ENCODE results near the gene MAN2A2. TPM values are rescaled to one million over a fixed set of nuclear protein-coding genes. Genes with fewer than 3 reads are reported as not detected.

The MAN2A2 gene
- polyA plus RNA-seq, 4 donors, result 41.1 to 64.7 (median 54.2) TPM

DNA sequence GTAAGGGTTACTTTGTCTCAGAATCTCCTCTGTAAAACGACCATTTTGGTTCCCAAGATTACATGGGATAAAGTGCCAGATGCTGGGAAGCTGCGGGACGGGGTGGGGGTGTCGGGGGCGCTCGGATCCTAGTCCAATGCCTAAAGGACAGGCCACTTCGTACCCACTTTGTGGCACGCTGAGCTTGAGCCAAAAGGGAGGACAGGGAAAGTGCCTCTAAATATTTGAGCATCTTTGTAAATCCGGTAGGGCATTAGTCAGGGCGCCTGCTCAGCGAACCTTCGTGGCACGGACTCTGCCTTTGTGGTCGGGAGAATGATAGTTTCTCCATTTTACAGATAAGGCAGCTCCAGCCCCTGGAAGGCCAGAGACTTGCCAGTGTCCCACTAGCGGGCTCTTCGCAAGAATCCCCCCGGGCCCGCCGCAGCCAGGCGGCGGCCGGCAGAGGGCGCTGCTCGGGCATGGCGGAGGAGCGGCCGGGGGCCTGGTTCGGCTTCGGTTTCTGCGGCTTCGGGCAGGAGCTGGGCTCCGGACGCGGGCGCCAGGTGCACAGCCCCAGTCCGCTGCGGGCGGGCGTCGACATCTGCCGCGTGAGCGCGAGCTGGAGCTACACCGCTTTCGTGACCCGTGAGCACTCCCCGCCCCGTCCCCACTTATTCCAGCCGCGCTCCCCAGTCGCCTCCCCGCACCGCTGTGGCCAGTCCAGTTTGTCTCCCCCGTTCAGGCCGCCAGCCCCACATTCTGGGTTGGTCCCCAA lies 53.4 kb downstream of the MAN2A2 start:
- peak in 3 of 4 donors; percentile 55 to 63 (median 56) for DNase-seq (ENCODE audit: low read depth in 4 of 4, low spot score in 3 of 4)

DNA sequence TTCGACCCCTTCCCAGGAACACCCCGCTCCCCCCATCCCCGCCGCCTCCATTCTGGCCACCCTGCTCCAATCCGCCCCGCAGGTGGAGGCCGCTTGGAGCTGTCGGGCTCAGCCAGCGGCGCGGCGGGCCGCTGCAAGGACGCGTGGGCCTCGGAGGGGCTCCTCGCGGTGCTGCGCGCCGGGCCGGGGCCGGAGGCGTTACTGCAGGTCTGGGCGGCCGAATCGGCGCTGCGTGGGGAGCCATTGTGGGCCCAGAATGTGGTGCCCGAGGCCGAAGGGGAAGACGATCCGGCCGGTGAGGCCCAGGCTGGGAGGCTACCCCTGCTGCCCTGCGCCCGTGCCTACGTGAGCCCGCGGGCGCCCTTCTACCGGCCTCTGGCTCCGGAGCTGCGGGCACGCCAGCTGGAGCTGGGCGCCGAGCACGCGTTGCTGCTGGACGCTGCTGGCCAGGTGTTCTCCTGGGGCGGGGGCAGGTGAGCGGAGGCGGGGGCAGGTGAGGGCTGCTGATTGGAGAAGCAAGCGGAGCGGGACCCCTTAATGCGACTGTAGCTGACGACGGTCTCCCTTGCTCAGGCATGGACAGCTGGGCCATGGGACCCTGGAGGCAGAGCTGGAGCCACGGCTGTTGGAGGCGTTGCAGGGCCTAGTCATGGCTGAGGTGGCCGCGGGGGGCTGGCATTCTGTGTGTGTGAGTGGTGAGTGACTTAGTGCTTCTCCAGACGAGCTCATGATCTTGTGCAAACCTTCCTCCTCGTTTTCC lies 54.1 kb downstream of the MAN2A2 start:
- peak in 2 of 4 donors; percentile 10 to 12 for DNase-seq (ENCODE audit: low read depth in 4 of 4, low spot score in 3 of 4)

DNA sequence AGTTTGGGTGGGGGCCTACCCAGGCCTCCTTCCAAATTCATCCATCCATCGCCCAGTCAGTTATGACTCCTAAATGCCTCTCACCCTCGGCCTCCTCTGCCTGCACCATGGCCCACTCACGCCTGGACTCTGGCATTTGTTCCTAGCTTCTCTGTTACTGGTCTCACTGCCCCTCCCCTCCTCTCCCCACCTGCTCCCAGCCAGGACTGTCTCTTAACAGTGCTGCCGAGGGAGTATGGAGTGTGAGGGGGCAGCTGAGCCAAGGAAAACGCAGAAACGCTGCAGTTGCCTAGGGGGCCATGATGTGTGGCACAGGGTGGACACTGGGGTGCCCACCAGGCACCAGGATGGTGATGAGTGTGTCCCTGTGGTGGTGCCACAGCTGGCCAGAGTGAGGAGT lies 54.7 kb downstream of the MAN2A2 start:
- DNase-seq (ENCODE audit: low read depth in 4 of 4, low spot score in 3 of 4), result no peak

DNA sequence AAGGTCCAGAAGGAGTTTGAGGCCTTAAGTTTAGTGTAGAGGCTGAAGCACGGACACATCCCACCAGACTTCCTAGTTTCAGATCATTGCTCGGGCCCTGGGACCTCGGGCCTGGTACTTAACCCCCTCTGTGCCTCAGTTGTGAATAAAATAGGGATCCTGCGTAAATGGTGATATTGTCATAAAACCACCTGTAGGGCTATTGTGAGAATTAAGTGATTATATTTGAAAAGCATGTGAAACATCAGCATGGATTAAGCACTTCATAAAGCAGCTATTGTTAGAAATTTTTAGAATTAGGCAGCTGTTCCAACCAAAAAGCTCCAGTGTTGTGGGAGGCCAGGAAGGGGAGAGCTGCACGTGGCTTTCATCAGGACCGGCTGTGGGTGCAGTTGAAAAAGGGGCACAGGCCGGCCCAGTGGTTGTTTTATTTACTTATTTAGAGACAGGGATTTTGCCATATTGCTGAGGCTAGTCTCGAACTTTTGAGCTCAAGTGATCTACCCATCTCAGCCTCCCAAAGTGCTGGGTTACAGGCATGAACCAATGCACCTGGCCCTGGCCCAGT lies 56.0 kb downstream of the MAN2A2 start:
- no peak for DNase-seq (ENCODE audit: low read depth in 4 of 4, low spot score in 3 of 4)

DNA sequence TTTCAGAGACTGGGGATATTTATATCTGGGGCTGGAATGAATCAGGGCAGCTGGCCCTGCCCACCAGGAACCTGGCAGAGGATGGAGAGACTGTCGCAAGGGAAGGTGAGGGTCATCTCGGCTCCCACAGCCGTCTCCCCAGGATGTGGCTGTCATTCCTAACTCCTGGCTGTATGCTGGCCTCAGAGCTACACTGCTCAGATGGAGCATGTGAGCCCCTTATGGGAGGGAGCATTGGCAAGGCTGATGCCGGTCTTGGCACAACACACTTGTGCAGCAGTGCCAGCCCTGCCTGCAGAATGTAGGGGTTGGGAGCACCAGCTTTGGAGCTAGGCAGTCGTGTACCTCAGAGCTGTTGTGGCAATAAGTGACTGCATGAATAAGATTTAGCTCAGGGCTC lies 56.8 kb downstream of the MAN2A2 start:
- DNase-seq (ENCODE audit: low read depth in 4 of 4, low spot score in 3 of 4), result no peak

DNA sequence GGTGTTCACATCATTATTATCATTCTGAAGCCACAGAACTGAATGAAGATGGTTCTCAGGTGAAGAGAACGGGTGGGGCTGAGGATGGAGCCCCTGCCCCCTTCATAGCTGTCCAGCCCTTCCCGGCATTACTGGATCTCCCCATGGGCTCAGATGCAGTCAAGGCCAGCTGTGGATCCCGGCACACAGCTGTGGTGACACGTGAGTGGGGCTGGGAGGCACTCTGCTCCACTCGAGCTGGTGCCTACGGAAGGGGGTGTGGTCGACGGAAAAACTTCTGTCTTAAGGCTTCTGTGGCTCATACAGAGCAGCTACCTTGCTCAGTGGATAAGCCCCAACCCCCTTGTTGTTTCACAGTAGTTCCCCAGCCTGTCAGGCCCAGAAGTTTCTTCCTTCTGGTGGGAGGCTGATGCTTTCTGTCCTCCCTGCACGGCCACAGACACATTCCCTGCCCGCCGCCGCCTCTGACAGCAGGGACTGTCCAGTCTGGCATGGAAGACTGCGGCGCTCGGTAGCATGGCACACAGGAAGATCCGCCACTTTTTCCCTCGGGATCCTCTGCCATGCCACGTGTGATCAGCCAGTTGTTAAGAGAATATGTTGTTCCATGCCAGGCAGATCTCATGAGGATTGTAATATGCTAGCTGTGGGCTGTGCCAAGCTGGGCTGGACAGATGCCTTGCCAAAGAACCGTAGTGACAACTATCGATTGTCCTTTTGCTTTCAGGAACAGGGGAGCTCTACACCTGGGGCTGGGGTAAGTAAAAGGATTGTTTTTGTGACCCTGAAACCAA lies 57.4 kb downstream of the MAN2A2 start:
- DNase-seq (ENCODE audit: low read depth in 4 of 4, low spot score in 3 of 4), result no peak

DNA sequence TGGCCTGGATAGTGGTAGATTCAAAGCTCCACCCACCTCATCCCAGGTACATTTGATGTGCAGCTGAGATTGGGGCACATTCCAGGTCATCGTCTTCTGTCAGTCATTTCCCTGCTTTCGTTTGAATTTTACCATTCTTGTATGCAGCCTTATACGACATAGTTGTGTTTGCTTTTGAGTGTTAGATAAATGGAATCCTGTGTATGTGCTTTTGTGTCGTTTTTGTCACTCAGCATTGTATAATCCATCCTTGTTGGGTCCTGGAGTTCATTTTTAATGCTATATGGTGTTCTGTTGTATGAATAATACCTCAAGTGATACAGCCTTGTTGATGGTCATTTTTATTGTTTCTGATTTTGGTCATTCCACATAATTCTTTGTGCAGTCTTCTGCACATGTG lies 58.9 kb downstream of the MAN2A2 start:
- no peak for DNase-seq (ENCODE audit: low read depth in 4 of 4, low spot score in 3 of 4)

DNA sequence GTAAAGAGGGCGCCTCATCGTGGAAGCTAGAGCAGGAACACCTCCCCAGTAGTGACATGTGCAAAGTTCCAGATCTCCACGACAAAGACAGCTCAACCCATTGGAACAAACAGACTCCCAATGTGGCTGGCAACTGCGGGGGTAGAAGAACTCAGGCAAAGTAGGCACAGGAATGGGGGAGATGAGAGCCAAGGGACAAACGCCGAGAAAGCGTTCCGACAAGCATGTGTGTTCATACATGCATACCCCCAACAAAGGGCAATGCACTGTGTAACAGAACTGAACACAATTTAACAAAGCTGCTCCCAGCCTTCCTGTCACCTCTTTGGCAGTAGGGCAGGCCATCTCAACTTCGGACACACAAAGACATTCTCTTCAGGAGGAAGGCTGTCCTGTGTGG lies 63.2 kb downstream of the MAN2A2 start:
- DNase-seq (ENCODE audit: low read depth in 4 of 4, low spot score in 3 of 4), result no peak

DNA sequence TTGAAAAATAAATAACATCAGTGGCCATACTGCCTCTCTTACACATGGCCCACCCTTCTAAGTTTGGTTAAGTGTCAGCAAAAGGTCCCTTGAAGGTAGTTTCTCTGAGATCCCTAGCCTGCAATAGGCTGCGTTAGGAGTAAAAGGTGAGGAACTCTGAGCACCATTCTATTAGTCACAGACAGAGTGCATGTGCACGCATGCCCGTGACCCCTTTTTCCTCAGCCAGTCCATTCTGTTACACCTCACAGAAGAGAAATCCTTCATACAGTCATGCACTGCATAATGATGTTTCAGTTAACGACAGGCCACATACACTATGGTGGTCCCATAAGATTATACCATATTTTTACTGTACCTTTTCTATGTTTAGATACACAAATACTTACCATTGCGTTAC lies 64.1 kb downstream of the MAN2A2 start:
- no peak for DNase-seq (ENCODE audit: low read depth in 4 of 4, low spot score in 3 of 4)

DNA sequence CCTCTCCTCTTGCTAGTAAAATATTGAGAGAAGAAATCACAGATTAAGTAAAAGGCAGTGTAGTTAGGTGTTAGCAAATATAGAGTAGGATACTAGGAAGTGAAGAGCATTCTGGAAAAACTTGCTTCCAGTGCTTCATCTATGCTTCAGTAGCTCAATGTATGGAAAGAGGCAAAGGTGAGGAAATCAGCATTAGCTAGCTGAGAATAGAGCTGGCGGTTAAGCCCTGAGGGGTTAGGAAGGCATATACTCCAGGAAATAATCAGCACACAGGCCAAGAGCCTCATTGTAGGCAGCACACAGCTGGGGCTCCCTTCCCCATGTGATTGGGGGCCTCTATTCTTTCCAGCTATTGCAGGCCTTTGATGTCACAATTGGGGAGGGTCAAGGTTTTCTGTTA lies 65.3 kb downstream of the MAN2A2 start:
- no peak for DNase-seq (ENCODE audit: low read depth in 4 of 4, low spot score in 3 of 4)

DNA sequence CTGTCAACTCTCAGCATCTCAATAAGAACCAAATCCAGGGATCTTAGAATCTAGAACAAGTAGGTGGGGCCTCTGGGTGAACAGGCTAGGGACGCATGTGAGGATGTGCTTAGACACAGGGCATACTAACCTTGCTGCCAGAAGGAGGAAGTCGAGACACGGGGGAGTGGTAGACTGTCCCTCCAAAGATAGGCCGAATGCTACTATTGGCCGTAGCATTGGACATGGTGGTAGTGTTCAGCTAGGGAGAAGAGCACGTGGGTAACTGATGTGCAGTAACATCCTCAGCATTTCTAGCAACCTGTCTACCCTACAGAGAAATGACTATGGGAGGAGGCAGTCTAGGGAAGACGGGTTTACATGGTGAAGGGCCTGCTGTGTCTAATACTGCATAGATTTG lies 67.2 kb downstream of the MAN2A2 start:
- DNase-seq (ENCODE audit: low read depth in 4 of 4, low spot score in 3 of 4), result no peak

DNA sequence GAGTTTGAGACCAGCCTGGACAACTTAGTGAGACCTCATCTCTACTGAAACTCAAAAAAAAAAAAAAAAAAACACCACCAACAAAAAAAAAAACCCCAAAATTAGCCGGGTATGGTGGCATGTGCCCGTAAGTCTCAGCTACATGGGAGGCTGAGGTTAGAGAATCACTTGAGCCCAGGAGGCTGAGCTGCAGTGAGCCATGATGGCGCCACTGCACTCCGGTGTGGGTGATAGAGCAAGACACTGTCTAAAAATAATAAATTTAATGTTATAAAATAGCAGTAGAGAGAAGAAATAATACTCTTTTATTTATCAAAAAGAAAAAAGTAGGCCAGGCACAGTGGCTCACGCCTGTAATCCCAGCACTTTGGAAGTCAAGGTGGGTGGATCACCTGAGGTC lies 69.0 kb downstream of the MAN2A2 start:
- DNase-seq (ENCODE audit: low read depth in 4 of 4, low spot score in 3 of 4), result no peak

Other genes starting within 250 kb of the MAN2A2 start
- gene BLM, start 186.0 kb upstream of the MAN2A2 start, polyA plus RNA-seq (ENCODE audit: insufficient read length in 4 of 4), result 10 to 100 TPM in 3 of 4 donors, 1 to 10 TPM in 1; 7.2 to 14.8 (median 11.7) TPM
- gene FURIN, start 34.7 kb upstream of the MAN2A2 start, polyA plus RNA-seq (ENCODE audit: insufficient read length in 4 of 4), result 10 to 100 TPM; 40.6 to 50.6 (median 44.7) TPM
- 10 to 100 TPM in 3 of 4 donors, 1 to 10 TPM in 1; 9.4 to 23.0 (median 17.3) TPM for gene FES, start 18.8 kb upstream of the MAN2A2 start, polyA plus RNA-seq (ENCODE audit: insufficient read length in 4 of 4)
- 10 to 100 TPM in 3 of 4 donors, 1 to 10 TPM in 1; 9.9 to 16.4 (median 15.2) TPM for gene HDDC3, start 29.2 kb downstream of the MAN2A2 start, polyA plus RNA-seq (ENCODE audit: insufficient read length in 4 of 4)
- gene UNC45A, start 32.0 kb downstream of the MAN2A2 start, polyA plus RNA-seq (ENCODE audit: insufficient read length in 4 of 4), result 10 to 100 TPM; 44.9 to 75.4 (median 63.6) TPM
- gene RCCD1, start 51.6 kb downstream of the MAN2A2 start, polyA plus RNA-seq (ENCODE audit: insufficient read length in 4 of 4), result 10 to 100 TPM; 13.5 to 20.4 (median 14.9) TPM
- gene PRC1, start 91.2 kb downstream of the MAN2A2 start, polyA plus RNA-seq (ENCODE audit: insufficient read length in 4 of 4), result 10 to 100 TPM; 68.1 to 80.8 (median 79.9) TPM
- 10 to 100 TPM; 15.5 to 22.3 (median 18.9) TPM for gene VPS33B, start 119.3 kb downstream of the MAN2A2 start, polyA plus RNA-seq (ENCODE audit: insufficient read length in 4 of 4)
- gene SV2B, start 197.0 kb downstream of the MAN2A2 start, polyA plus RNA-seq (ENCODE audit: insufficient read length in 4 of 4), result 1 to 10 TPM in 1 of 4 donors, under 1 TPM in 3; 0.79 to 1.3 (median 0.87) TPM